Measurements from ENCODE around the gene ZNF275.

DNA sequence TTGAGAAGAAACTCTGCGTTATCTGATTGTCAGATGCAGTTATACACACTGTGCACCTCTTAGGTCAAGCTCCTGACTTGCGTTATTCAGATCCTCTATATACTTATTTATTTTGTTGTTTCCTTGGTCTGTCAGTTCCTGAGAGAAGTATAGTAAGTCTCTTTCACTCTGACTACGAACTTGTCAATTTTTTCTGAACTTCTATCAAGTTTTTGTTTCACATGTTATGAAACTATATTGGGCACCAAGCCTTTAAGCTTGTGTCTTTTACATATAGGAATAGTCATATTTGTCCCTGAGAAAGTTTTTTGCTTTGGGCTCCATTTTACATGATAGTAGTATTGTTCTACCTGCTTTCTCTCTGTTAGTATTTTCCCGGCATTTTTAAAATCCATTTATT is 31.7 kb downstream of the ZNF275 start:
- TF ChIP-seq SP1 (IDR thresholded peaks at IDR 0.05) (no peak), ARNT (IDR thresholded peaks at IDR 0.05) (no peak), NFRKB (IDR thresholded peaks at IDR 0.05) (no peak), TARDBP (IDR thresholded peaks at IDR 0.05) (no peak)

Data from HEK293T (cell line).